HG03571 (cell line): ENCODE measurements around the gene GPR87.
A peak's percentile ranks its signal among the peaks of the same experiment; 100 is the strongest.

Experiments
- ATAC-seq: cut with Tn5 transposase; IDR thresholded peaks from one replicate; pipeline ENCODE4 v1.9.1; 2021; ENCODE audit not compliant: unreplicated experiment

GPR87 gene

GRCh38 chr3:151283387-151283786 lies 33.2 kb downstream of the GPR87 start:
- no peak for ATAC-seq

GRCh38 chr3:151282921-151283320 lies 33.7 kb downstream of the GPR87 start:
- ATAC-seq, result peak; percentile 69

- ATAC-seq, result no peak
Observed at GRCh38 chr3:151281671-151282324, 34.8 kb downstream of the GPR87 start.

- ATAC-seq, result no peak
Observed at GRCh38 chr3:151278230-151278629, 38.4 kb downstream of the GPR87 start, which contains the start of gene P2RY14. P2RY14 (minus strand) TSS chr3:151278542; CDS start chr3:151214316, 64,226 bp downstream.

- peak; percentile 64 for ATAC-seq
Observed at GRCh38 chr3:151276687-151277042, 40.0 kb downstream of the GPR87 start.

- ATAC-seq, result peak; percentile 20
Observed at GRCh38 chr3:151276038-151276686, 40.5 kb downstream of the GPR87 start.

- no peak for ATAC-seq
Observed at GRCh38 chr3:151275091-151275490, 41.5 kb downstream of the GPR87 start.

- no peak for ATAC-seq
Observed at GRCh38 chr3:151269631-151270030, 47.0 kb downstream of the GPR87 start.

GRCh38 chr3:151268267-151269235 lies 48.1 kb downstream of the GPR87 start:
- ATAC-seq, result peak; percentile 64

- ATAC-seq, result no peak
Observed at GRCh38 chr3:151267066-151267465, 49.6 kb downstream of the GPR87 start.

GRCh38 chr3:151265866-151266265 lies 50.8 kb downstream of the GPR87 start:
- ATAC-seq, result peak; percentile 90

- ATAC-seq, result no peak
Observed at GRCh38 chr3:151265166-151265565, 51.5 kb downstream of the GPR87 start.

- no peak for ATAC-seq
Observed at GRCh38 chr3:151264605-151265004, 52.0 kb downstream of the GPR87 start.

GRCh38 chr3:151262871-151263525 lies 53.6 kb downstream of the GPR87 start:
- ATAC-seq, result no peak

- no peak for ATAC-seq
Observed at GRCh38 chr3:151259664-151260063, 57.0 kb downstream of the GPR87 start.

- no peak for ATAC-seq
Observed at GRCh38 chr3:151256749-151257148, 59.9 kb downstream of the GPR87 start.

- ATAC-seq, result no peak
Observed at GRCh38 chr3:151248772-151249337, 67.8 kb downstream of the GPR87 start.
